Esophagus muscularis mucosa (tissue), 4 donors: Measurements from ENCODE around the gene TGFB1. TPM values are rescaled to one million over a fixed set of nuclear protein-coding genes. Genes with fewer than 3 reads are reported as not detected.
A peak's percentile ranks its signal among the peaks of the same experiment; 100 is the strongest.

Experiments
- DNase-seq: peaks from one replicate; pipeline ENCODE4 v3.0.0-alpha.2; 2017; ENCODE audit errors: extremely low spot score
- H3K27ac ChIP-seq, 4 donors: fragments of 200-600 bp; sonication (generic); replicated peaks in 1 of 4; 1 replicate in 3 of 4; 2 replicates in 1 of 4; pipeline ENCODE4 v1.5.1; 2016 to 2019; ENCODE audit warnings: mild to moderate bottlenecking in 1 of 4
- H3K27me3 ChIP-seq, 4 donors: fragments of 200-600 bp; sonication (generic); one replicate each; pipeline versions ENCODE4 v1.5.1 to v1.6.0; 2016 to 2019
- H3K36me3 ChIP-seq, 4 donors: fragments of 200-600 bp; sonication (generic); one replicate each; pipeline ENCODE4 v1.5.1; 2016 to 2019
- H3K4me1 ChIP-seq, 4 donors: fragments of 200-600 bp; sonication (generic); one replicate each; pipeline ENCODE4 v1.5.1; 2016 to 2019
- H3K4me3 ChIP-seq, 4 donors: fragments of 200-600 bp; sonication (generic); 1 replicate in 2 of 4; 2 replicates in 2 of 4; pipeline ENCODE4 v1.5.1; 2016 to 2019; ENCODE audit warnings: mild to moderate bottlenecking in 4 of 4, moderate library complexity in 1 of 4
- H3K9me3 ChIP-seq, 4 donors: fragments of 200-600 bp; sonication (generic); 1 replicate in 3 of 4; 2 replicates in 1 of 4; pipeline ENCODE4 v1.5.1; 2016 to 2019
- CTCF ChIP-seq, 3 experiments: fragments of 200-600 bp in 2 of 3; fragments of 450-650 bp in 1 of 3; sonication (generic) in 2 of 3; IDR thresholded peaks; one replicate each; pipeline ENCODE4 v1.5.1; 2017 to 2019; ENCODE audit warnings: antibody characterized with exemption in 3 of 3, mild to moderate bottlenecking in 2 of 3, moderate library complexity in 1 of 3
- EP300 ChIP-seq: sonication (generic); formaldehyde crosslinking; IDR thresholded peaks from one replicate; pipeline ENCODE4 v1.6.1; 2017; ENCODE audit warnings: antibody characterized with exemption
- POLR2A ChIP-seq: fragments of 450-650 bp; IDR thresholded peaks from one replicate; pipeline ENCODE4 v1.6.1; 2017; ENCODE audit warnings: antibody characterized with exemption, moderate library complexity, mild to moderate bottlenecking, low read depth
- POLR2AphosphoS5 ChIP-seq, 2 donors: sonication (generic); formaldehyde crosslinking; IDR thresholded peaks; one replicate each; pipeline ENCODE4 v1.6.1; 2017; ENCODE audit warnings: antibody characterized with exemption in 2 of 2
- WGBS: methylation state at CpG from one replicate; pipeline ENCODE4 v1.1.5; 2018; 5-methylcytosine and 5-hydroxymethylcytosine counted together
- intact Hi-C: fragments of 100-400 bp; cut with DNase I; formaldehyde crosslinking; loops from one replicate; pipeline ENCODE4 v1.15.1; 2023
- total RNA-seq, 4 donors: library from RNA; depleted of rRNA; stranded (reverse); fragments of >200 nt; gene quantifications; one replicate each; pipeline versions ENCODE4 v1.1.0 to v1.2.1, GENCODE V29; 2016

Gene TGFB1
- total RNA-seq, 4 donors from 2014 or later, result 29.8 to 52.4 (median 31.8) TPM

GRCh38 chr19:41316306-41316920, 37.3 kb downstream of the TGFB1 start:
- TF ChIP-seq POLR2AphosphoS5 (IDR thresholded peaks at IDR 0.05), result no peak
- no peak for TF ChIP-seq POLR2A
- no peak for TF ChIP-seq CTCF (IDR thresholded peaks at IDR 0.05)
- no peak for TF ChIP-seq EP300
- Histone ChIP-seq H3K9me3 (no peaks in the 10 kb centered on the region), H3K4me1 (peaks cover 5 to 22% (median 14%) of the 10 kb centered on the region in 4 donors), H3K27ac (no peak overlapping the region), H3K4me3 (no peak overlapping the region), H3K36me3 (peaks cover 40 to 90% (median 83%) of the 10 kb centered on the region in 4 donors), H3K27me3 (no peaks in the 10 kb centered on the region)
- no peak for DNase-seq
- WGBS, result 90% methylated on average over 12 of the region's 24 CpGs
- intact Hi-C loops, result loop anchor here (5.0 kb wide), 1 partner anchor 36 kb away; the partner anchor contains the start of gene TGFB1

- Histone ChIP-seq H3K4me3 (peak overlapping the region in 2 of 4 donors; percentile 74 to 82), H3K27ac (peak overlapping the region in 1 of 4 donors; percentile 98), H3K9me3 (no peaks in the 10 kb centered on the region), H3K36me3 (peaks cover 17 to 58% (median 50%) of the 10 kb centered on the region in 4 donors), H3K4me1 (peaks cover 30 to 50% (median 42%) of the 10 kb centered on the region in 4 donors), H3K27me3 (no peaks in the 10 kb centered on the region)
- no peak for TF ChIP-seq EP300
- no peak for TF ChIP-seq POLR2AphosphoS5 (IDR thresholded peaks at IDR 0.05)
- no peak for TF ChIP-seq POLR2A
- TF ChIP-seq CTCF (IDR thresholded peaks at IDR 0.05), result no peak
- intact Hi-C loops, result no loop called here
- no peak for DNase-seq
- WGBS, result 89% methylated on average over 8 of the region's 8 CpGs
Measured at GRCh38 chr19:41311613-41312012, 42.1 kb downstream of the TGFB1 start.

GRCh38 chr19:41311072-41311471, 42.6 kb downstream of the TGFB1 start:
- peak overlapping the region; percentile 88 to 98 (median 95) for H3K27ac ChIP-seq
- intact Hi-C loops, result no loop called here
- TF ChIP-seq POLR2AphosphoS5 (IDR thresholded peaks at IDR 0.05) (no peak), EP300 (no peak), POLR2A (no peak), CTCF (IDR thresholded peaks at IDR 0.05) (no peak)
- no peaks in the 10 kb centered on the region for H3K27me3 ChIP-seq
- H3K36me3 ChIP-seq, result peaks cover 17 to 58% (median 50%) of the 10 kb centered on the region in 4 donors
- DNase-seq, result no peak
- WGBS, result 59% methylated on average over 5 of the region's 5 CpGs
- H3K4me1 ChIP-seq, result peaks cover 30 to 50% (median 42%) of the 10 kb centered on the region in 4 donors
- peak overlapping the region; percentile 74 to 94 (median 78) for H3K4me3 ChIP-seq
- no peaks in the 10 kb centered on the region for H3K9me3 ChIP-seq

GRCh38 chr19:41310033-41310831, 43.5 kb downstream of the TGFB1 start, which contains the start of gene CCDC97:
Gene CCDC97 (plus strand): TSS chr19:41310172. CDS start chr19:41310311, 139 bp downstream.
- Histone ChIP-seq H3K4me1 (peaks cover 30 to 50% (median 42%) of the 10 kb centered on the region in 4 donors), H3K9me3 (no peaks in the 10 kb centered on the region), H3K27me3 (no peaks in the 10 kb centered on the region), H3K4me3 (peak within 1 kb of the TSS; percentile 74 to 94 (median 78)), H3K36me3 (peaks cover 24 to 58% (median 50%) of the 10 kb centered on the region in 4 donors), H3K27ac (peak within 1 kb of the TSS; percentile 88 to 98 (median 95))
- TF ChIP-seq CTCF (IDR thresholded peaks at IDR 0.05), result peak in 1 of 3 experiments; percentile 25
- TF ChIP-seq POLR2A, result peak; percentile 33
- peak; percentile 91 for TF ChIP-seq POLR2AphosphoS5 (IDR thresholded peaks at IDR 0.05)
- no peak for TF ChIP-seq EP300
- DNase-seq, result peak; percentile 97
- intact Hi-C loops, result no loop called here
- WGBS, result 0% methylated on average over 15 of the region's 47 CpGs
